SK-N-MC (cell line): ENCODE measurements around the gene GNB3.

ENCODE experiments used
- EZH2 ChIP-seq: fragments of 200-600 bp; sonication (generic); IDR thresholded peaks from one replicate; pipeline ENCODE4 v1.6.1; 2017; ENCODE audit warnings: antibody characterized with exemption
- FOXP2 ChIP-seq: optimal IDR thresholded peaks from 2 replicates; pipeline ENCODE3; 2011; ENCODE audit warnings: mild to moderate bottlenecking, moderate library complexity; ENCODE audit not compliant: insufficient read depth; ENCODE audit errors: extremely low read length, control extremely low read depth
- POLR2AphosphoS5 ChIP-seq: IDR thresholded peaks from 2 replicates; pipeline ENCODE4 v1.6.1; 2012; ENCODE audit warnings: mild to moderate bottlenecking, low read depth, low read length, borderline replicate concordance

DNA sequence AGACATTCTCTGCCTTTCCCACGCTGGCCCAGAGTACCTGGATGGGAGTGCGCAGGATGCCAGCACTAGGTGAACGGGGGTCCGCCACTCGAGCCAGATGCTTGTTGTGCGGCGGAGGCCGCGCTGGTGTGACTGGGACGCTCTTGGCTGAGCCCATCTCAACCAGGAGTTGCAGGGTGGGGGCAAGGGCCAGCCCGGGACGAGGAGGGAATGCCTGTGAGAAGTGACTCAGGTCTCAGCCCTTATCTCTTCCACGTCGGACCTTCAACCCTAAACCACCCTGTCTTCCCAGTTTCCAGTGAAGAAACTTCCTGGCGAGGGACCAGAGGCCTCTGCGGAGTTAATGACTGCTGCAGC, 10.0 kb downstream of the GNB3 start:
- no peak for TF ChIP-seq EZH2
- no peak for TF ChIP-seq POLR2AphosphoS5
- no peak for TF ChIP-seq FOXP2
